ENCODE results near the gene AGBL5.

AGBL5 gene

GRCh38 chr2:27025281-27025800, 26.1 kb upstream of the AGBL5 start:
- no peak for DNase-seq

- no peak for DNase-seq
These were observed 25.3 kb upstream of the AGBL5 start for GRCh38 chr2:27025861-27026851.

GRCh38 chr2:27027211-27027651, 24.2 kb upstream of the AGBL5 start:
- DNase-seq = no peak

DNA sequence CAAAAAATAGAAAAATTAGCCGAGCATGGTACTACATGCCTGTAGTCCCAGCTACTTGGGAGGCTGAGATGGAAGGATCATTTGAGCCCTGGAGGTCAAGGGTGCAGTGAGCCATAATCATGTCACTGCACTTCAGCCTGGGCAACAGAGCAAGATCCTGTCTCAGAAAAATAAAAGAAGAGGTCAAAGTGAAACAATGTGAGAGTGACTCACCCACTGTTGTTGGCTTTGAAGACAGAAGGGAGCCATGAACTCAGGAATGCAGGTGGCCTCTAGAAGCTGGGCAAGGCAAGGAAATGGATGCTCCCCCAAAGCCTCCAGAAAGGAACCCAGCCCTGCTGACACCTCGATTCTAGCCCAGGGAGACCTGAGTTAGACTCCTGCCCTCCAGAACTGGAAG, 22.4 kb upstream of the AGBL5 start:
- DNase-seq = no peak

GRCh38 chr2:27032495-27033252, 18.8 kb upstream of the AGBL5 start, which contains the start of gene TMEM214:
Gene TMEM214, plus strand, starts transcription at chr2:27032965. Its CDS starts 51 bp downstream, at chr2:27033016.
- DNase-seq = peak; percentile 87

- DNase-seq = no peak
These were observed 18.1 kb upstream of the AGBL5 start for GRCh38 chr2:27033253-27033852.

DNA sequence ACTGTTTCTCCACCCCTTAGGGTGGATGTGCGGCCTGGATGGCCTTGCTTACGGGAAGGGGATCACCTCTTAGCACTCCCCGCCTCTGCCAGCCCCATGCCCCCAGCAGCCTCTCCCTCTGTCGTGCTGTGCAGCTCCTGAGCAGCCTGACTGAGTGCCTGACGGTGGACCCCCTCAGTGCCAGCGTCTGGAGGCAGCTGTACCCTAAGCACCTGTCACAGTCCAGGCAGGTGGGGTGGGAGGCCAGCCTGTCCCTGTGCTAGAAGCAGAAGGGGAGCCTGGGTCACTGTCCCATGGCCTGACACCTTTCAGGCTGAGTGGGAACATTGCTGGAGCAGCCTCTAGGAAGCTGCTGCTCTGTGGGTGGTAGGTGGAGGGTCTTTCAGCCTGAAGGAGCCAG, 13.5 kb upstream of the AGBL5 start:
- no peak for DNase-seq

GRCh38 chr2:27038631-27039339, 12.7 kb upstream of the AGBL5 start:
- no peak for DNase-seq

DNA sequence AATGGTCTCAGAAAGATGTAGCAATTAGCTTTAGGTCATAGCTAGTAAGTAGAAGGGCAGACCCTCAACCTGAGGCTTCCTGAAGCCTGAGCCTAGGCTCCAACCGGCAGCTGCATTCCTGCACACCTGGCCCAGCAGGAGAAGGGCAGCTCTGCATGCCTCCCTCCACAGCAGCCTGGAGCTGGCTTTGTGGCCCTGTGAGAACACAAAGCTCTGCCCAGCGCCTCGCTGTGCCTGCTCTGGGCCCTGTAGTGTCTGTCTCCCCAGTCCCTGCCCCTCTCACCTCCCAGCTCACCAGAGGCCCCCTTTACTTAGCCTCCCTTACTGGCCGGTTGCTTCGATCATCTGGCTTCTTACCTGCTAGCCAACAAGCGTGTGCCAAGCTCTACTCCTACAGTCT, 12.0 kb upstream of the AGBL5 start:
- no peak for DNase-seq

DNA sequence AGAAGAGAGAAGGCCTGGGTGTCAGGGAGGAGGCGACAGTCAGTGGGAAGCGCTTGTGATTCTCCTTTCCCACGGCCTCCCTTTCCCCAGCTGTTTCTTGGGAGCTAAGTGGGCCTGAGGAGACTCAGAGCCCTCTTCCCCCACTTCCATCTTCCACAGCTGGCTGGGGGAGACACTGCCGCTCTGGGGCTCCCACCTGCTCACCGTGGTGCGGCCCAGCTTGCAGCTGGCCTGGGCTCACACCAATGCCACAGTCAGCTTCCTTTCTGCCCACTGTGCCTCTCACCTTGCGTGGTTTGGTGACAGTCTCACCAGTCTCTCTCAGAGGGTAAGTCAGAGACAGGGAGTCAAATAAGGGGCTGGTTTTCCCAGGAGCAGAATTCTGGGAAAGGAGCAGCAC, 11.6 kb upstream of the AGBL5 start:
- DNase-seq = no peak

GRCh38 chr2:27040282-27040681, 11.2 kb upstream of the AGBL5 start:
- no peak for DNase-seq

DNA sequence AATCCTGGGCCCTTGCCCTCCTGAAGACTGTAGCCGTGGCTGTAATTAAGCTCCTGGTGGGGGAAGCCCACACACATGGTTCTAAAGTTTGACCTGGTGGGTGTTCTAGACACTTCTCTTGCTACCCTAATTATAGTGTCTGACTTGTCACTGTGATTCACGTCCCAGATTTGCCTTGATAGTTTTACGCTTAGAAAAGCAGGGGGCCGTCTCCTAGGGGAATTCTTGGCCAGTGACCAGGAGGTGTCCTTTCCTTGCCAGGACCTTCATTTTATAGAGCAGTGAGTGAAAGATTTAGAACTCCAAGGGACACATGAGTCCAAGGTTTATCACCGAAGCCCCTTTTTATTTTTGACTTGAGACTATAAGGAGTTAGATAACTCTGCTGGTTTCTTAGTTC, 9.7 kb upstream of the AGBL5 start:
- DNase-seq = no peak

DNA sequence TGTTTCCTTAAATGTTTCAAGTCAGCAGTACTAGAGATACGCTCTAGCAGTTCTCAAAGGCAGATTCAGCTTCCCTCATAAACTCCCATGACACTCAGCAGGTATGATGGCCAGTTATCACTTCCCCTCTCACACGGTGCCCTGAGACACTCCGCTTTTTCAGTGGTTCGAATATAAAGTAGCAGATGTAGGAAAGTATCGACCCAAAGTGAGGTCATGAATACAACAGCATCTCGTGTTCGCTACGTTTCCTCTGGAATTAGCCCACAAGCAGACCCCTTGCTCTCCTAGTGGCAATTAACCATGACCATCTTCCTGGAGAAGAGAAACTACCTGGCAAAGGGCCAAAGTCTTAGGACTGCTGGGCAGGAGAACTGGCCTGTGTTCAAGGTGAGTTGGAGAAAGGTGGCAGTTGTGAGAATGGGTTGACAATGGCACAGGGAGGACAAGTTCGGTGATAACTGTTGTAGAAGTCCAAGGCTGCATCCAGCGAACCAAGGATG, 9.3 kb upstream of the AGBL5 start:
- DNase-seq = no peak

- no peak for DNase-seq
These were observed 8.4 kb upstream of the AGBL5 start for GRCh38 chr2:27042985-27043634.

DNA sequence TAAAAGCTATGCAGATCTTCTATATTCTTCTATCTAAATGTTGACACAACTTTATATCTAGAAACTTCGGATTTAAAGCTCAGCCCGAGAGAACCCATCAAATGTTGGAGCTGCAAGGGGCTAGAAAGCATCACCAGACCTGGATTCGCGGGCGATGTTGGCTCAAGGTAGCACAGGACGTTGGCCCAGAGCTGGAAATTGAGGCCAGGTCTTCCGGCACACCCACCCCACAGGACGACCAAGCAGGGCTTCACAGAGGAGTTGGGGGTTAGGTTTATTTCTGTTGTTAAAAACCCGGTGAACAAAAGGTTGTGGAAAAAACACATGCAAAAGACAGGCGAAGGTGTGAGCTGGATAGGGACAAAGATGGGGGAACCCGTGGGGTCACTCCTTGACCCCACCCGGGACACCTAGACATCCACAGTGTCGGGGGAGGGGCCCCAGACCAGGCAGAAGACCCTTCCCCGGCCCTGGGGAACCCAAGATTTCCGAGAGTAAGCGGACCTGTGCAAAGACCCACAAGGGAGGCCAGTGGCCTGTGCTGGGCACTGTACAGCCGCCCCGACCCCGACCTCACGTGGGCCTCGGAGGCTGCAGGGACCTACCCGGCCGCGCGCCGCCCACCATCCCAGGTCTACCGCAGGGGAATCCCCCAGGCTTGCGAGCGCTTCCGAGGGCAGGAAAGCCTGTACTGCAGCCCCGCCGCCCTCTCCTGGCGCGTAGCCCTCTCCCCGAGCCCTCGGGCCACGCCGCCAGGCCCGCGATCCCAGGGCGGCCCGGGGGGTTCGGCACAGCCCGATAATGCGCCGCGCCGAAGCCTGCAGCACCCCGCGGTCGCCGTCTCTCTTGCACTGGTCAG, 1.8 kb upstream of the AGBL5 start:
- no peak for DNase-seq

- peak; percentile 98 for DNase-seq
These were observed 1.0 kb upstream of the AGBL5 start for GRCh38 chr2:27050281-27050995.

DNA sequence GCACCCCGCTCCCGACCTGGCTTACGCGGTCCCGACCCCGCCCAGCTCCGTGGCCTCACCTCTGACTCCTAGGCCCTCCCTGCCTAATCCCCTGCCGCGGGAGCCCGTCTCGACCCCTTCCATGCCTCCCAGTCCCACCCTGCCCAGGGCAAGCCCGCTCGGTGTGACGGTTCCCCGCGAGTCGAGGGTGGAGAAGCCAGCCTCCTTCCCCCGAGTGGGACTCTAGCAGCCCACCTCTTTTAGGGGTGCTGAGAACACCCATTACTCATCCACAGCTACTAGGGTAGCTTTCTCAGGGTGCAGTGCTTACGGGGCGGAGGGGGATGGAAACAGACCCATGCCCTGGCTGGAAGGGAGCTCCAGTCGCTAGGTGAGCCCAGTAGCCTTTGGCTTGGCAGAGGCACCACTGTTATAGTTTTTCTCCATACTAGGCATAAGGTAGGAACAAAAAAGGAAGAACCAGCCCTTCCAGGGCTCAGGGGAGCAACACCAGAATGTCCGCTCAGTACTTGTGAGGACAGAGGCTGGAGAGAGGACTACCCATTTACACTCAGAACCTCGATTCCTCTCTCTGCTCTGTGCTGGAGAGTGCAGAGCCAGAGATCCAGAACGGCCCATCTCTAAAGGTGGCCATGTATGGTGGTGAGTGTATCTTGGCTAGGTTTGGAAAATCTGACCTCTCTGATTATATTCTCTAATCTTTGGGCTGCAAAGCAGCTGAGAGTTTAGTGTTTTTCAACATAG, 606 bp downstream of the AGBL5 start:
- no peak for DNase-seq

DNA sequence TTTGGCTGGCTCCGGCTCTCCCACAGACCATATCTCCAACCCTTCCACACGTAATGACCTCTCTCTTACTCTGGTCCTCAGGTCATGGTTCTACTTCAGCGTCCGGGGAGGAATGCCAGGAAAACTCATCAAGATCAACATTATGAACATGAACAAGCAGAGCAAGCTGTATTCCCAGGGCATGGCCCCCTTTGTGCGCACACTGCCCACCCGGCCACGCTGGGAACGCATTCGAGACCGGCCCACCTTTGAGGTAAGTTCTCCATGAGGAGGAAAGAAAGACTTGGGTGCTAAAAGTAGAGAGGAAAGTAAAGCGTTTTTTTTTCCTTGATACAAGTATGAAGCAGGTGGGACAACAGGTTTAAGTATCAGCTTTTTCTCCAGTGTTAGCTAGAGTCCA, 1.9 kb downstream of the AGBL5 start:
- DNase-seq = no peak

DNA sequence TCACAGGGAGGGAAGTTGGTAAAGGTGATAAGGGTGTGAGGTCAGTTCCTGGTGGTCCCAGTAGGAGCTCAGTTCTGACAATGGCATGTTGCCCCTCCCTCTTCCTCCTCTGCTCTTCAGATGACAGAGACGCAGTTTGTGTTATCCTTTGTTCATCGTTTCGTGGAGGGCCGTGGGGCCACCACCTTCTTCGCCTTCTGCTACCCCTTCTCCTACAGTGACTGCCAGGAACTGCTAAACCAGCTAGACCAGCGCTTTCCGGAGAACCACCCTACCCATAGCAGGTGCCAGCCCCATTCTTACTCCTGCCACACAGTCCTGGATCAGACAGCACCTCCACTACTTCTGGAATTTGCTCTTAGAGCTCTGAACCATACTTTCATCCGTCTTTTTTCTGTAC, 2.3 kb downstream of the AGBL5 start:
- no peak for DNase-seq

Measured in NCI-H2171 treated with DMSO at 0.1 percent for 48 hours (cell line).